Suppressor macrophage treated with lipopolysaccharide for 4 hours (primary cell): ENCODE data around the gene LTBP1.
A peak's percentile ranks its signal among the peaks of the same experiment; 100 is the strongest.

Source experiments
- DNase-seq: peaks from one replicate; pipeline ENCODE4 v3.0.0-alpha.2; 2020

Gene LTBP1

GRCh38 chr2:33084433-33084832 is 137.7 kb downstream of the LTBP1 start:
- DNase-seq: no peak

- DNase-seq: no peak
These were observed 138.9 kb downstream of the LTBP1 start for GRCh38 chr2:33085646-33086045.

GRCh38 chr2:33086400-33087015 is 139.8 kb downstream of the LTBP1 start:
- DNase-seq: peak; percentile 17

GRCh38 chr2:33090553-33091134 is 143.9 kb downstream of the LTBP1 start:
- DNase-seq: no peak

GRCh38 chr2:33091541-33092123 is 144.9 kb downstream of the LTBP1 start:
- no peak for DNase-seq

- no peak for DNase-seq
These were observed 146.7 kb downstream of the LTBP1 start for GRCh38 chr2:33093283-33093993.

- no peak for DNase-seq
These were observed 147.6 kb downstream of the LTBP1 start for GRCh38 chr2:33094303-33094702.

- DNase-seq: no peak
These were observed 153.2 kb downstream of the LTBP1 start for GRCh38 chr2:33099989-33100388.

DNA sequence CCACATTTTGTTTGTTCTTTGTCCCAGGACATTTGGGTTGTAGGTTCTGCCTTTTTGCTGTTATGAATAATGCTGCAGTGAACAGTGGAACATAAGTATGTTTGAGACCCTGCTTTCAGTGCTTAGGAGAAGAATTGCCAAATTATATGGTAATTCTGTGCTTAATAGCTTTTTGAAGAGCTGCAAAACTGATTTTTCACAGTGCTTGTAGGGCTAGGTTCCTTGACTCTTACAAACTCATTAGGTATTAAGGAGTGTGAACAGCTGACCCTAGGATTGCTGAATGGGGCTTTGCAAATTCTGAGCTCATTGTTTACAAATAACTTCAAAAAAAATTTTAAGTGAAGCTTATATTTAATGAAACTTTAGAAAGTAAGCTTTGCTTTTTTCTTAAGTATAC is 154.2 kb downstream of the LTBP1 start:
- DNase-seq: no peak

- DNase-seq: no peak
These were observed 157.4 kb downstream of the LTBP1 start for GRCh38 chr2:33104052-33104623.

GRCh38 chr2:33104726-33105125 is 158.0 kb downstream of the LTBP1 start:
- DNase-seq: no peak

DNA sequence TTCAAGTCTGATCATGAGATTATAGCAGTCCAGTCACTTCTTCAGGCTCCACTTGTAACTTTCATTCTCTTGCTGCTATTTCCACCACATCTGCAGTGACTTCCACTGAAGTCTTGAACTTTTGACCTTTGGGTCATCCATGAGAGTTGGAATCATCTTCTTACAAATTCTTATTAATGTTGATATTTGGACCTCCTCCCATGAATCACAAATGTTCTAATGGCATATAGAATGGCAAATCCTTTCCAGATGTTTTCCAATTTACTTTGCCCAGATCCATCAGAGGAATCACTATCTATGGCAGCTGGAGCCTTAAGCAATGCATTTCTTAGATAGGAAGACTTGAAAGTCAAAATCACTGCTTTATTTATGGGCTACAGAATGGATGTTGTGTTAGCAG is 159.4 kb downstream of the LTBP1 start:
- no peak for DNase-seq

DNA sequence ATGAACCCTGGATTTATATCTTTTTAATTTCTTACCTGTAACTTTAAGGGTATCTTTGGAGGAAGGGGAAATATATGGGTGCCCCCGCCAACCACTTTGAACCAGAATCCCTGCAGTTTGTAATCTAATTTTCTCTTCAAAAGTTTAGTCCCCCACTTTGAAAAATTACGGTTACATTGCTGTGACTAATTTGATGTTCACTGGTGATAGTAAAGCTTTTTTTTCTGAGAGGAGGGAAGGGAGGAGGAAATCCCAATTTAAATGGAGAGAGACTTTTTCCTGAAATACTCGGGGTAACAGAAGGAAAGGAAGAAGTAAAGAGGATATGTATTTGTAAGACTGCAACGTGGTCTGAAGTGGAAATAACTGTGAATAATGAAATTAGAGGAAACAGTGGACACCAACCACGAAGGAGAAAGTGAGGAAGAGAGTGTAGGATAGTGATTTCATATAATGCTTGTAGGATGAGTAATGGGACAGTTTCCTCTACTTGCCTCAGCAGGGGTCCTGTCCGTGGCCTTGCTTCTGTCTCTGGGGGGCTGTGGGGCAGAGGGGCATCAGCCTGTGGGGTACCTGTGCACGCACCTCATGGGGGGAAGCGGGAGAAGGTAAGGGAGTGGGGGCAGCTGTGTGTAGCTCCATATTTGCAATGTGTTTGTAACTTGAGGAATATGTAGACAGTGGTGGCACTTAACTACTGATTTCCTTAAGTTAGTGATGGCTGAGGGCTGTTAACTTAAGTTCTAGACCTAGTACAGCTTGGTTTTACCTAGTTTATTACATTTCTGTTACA is 161.1 kb downstream of the LTBP1 start:
- DNase-seq: no peak

DNA sequence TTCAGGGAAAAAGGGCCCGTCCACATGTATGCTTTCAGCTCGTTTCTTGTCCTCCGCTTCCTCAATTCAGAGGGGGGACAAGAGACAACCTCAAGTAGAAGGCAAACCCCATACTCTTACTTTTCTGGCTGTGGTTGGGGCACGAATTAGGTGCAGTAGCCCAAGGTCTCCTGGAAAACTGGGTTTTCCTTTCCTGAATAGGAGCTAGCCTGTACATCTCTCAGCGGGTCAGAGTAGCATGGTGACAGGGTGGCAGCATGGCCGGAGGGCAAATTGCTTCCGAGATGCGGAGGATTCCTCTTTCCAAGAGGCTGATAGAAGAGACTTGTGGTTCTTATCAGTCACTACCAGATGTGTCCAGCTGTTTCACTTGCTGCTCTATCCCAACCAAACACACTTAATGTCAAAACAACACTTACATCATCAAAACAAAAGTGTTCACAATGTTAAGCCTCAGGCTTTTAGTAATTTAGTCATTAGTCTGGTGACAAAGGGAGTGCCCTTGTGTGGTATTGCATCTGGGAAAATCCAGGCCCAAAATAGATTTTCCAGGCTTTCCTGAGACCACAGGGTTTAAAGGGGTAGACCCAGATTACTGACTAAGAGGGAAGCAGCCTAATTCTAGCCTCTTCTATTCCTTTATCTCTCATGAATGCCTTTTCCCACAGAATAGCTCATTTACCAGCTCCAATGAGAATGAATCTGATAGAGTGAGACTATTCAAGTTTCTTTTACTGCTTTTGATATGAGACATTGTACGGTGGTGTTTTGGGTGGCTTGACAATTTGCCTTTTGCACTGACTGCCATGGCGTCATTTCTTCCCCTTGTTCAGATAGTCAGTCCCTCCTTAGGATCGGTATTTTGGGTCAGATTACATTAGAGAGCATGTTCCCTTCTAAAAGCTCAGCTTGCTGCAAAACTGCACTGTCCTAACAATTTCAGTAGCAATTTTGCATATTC is 162.0 kb downstream of the LTBP1 start:
- peak; percentile 22 for DNase-seq

DNA sequence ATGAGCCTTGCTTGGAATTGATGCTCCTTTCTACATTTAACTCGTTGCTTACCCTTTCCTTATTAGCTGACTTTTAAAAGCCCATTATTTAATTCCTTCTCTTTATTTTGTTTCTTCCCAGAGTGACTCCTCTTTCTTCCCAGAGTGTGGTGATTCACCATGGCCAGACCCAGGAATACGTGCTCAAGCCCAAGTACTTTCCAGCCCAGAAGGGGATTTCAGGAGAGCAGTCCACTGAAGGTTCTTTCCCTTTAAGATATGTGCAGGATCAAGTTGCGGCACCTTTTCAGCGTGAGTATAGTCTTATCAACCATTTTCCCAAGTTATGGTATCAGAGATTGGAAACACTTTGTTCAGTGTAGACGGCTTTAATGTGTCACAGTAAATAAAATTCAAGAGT is 163.7 kb downstream of the LTBP1 start:
- no peak for DNase-seq

- DNase-seq: no peak
These were observed 164.3 kb downstream of the LTBP1 start for GRCh38 chr2:33111002-33111446.

DNA sequence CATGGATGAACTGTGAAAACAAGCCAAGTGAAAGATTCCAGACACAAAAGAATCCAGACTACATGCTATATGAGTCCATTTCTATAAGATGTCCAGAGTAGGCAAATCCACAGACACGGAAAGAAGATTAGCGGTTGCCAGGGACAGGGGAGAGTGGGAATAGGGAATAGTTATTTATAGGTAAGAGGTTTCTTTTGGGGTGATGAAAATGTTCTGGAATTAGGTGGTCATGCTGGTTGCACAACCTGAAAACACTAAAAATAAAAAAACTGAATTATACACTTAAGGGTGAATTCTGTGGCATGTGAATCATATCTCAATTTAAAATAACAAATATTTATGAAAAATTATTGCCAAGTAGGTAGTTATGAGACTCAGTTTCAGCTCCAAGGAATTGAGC is 168.4 kb downstream of the LTBP1 start:
- no peak for DNase-seq

GRCh38 chr2:33115728-33116127 is 169.0 kb downstream of the LTBP1 start:
- no peak for DNase-seq

GRCh38 chr2:33116799-33117198 is 170.0 kb downstream of the LTBP1 start:
- no peak for DNase-seq

GRCh38 chr2:33118651-33119050 is 171.9 kb downstream of the LTBP1 start:
- no peak for DNase-seq

- no peak for DNase-seq
These were observed 174.7 kb downstream of the LTBP1 start for GRCh38 chr2:33121416-33121815.

DNA sequence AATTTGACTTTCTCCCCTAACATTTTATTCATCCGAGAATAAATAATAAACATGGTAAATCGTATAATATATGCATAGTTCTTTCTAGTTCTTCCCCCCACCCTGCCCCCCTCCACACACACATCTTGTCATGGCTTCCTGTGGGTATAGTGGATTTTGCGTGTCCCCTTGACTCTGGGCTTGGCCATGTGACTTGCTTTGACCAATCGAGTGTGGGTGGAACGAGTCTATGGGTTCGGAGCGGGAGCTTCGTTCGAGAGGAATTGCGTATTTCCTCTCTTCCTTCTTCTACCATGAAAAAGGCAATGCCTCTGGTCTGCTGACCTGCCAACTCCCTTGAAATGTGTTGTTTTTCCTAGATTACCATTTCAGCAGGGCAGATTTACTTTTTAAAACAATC is 175.2 kb downstream of the LTBP1 start:
- DNase-seq: no peak
